Spleen (tissue), 11 donors: ENCODE measurements around the gene TLR1. TPM values are rescaled to one million over a fixed set of nuclear protein-coding genes. Genes with fewer than 3 reads are reported as not detected.

Experiments
- DNase-seq: peaks from one replicate; pipeline ENCODE4 v3.0.0-alpha.2; 2020
- H3K27ac ChIP-seq, 8 donors: fragments of 200-600 bp; sonication (generic) in 7 of 8; 1 replicate in 4 of 8; 2 replicates in 4 of 8; pipeline versions ENCODE4 v1.5.0 to v1.8.0; 2016 to 2021; ENCODE audit warnings: inconsistent platforms in 4 of 8, mild to moderate bottlenecking in 4 of 8, moderate library complexity in 1 of 8
- H3K27me3 ChIP-seq, 7 donors: fragments of 200-600 bp; sonication (generic) in 6 of 7; replicated peaks in 1 of 7; 1 replicate in 4 of 7; 2 replicates in 3 of 7; pipeline versions ENCODE4 v1.5.0 to v1.8.0; 2016 to 2021; ENCODE audit warnings: inconsistent platforms in 3 of 7, mild to moderate bottlenecking in 1 of 7
- H3K36me3 ChIP-seq, 6 donors: fragments of 200-600 bp; sonication (generic) in 5 of 6; 1 replicate in 4 of 6; 2 replicates in 2 of 6; pipeline versions ENCODE4 v1.5.0 to v1.8.0; 2016 to 2021; ENCODE audit warnings: inconsistent platforms in 2 of 6
- H3K4me1 ChIP-seq, 6 donors: fragments of 200-600 bp; sonication (generic) in 5 of 6; 1 replicate in 3 of 6; 2 replicates in 3 of 6; pipeline versions ENCODE4 v1.5.0 to v1.8.0; 2016 to 2021; ENCODE audit warnings: inconsistent platforms in 3 of 6
- H3K4me3 ChIP-seq, 8 donors: fragments of 200-600 bp; sonication (generic) in 7 of 8; 1 replicate in 4 of 8; 2 replicates in 4 of 8; pipeline versions ENCODE4 v1.5.0 to v1.8.0; 2016 to 2021; ENCODE audit warnings: inconsistent platforms in 4 of 8, mild to moderate bottlenecking in 4 of 8, moderate library complexity in 2 of 8
- H3K9me3 ChIP-seq, 8 donors: fragments of 200-600 bp; sonication (generic) in 7 of 8; 1 replicate in 4 of 8; 2 replicates in 4 of 8; pipeline versions ENCODE4 v1.5.0 to v1.8.0; 2016 to 2021; ENCODE audit warnings: inconsistent platforms in 4 of 8
- CTCF ChIP-seq, 11 experiments: fragments of 200-600 bp in 7 of 11; fragments of 450-650 bp in 4 of 11; sonication (generic) in 4 of 11; IDR thresholded peaks in 8 of 11; conservative IDR thresholded peaks in 3 of 11; 1 replicate in 7 of 11; 2 replicates in 4 of 11; pipeline versions ENCODE4 v1.4.0 to v1.8.0; 2016 to 2021; ENCODE audit warnings: antibody characterized with exemption in 11 of 11, inconsistent platforms in 4 of 11, mild to moderate bottlenecking in 1 of 11
- POLR2A ChIP-seq, 3 donors: fragments of 450-650 bp; IDR thresholded peaks; one replicate each; pipeline ENCODE4 v1.5.1; 2017; ENCODE audit warnings: antibody characterized with exemption in 3 of 3, mild to moderate bottlenecking in 1 of 3
- POLR2AphosphoS5 ChIP-seq, 3 donors: sonication (generic); formaldehyde crosslinking; IDR thresholded peaks; one replicate each; pipeline ENCODE4 v1.5.1; 2017; ENCODE audit warnings: antibody characterized with exemption in 3 of 3
- WGBS, 5 donors: extraction: QIAGEN DNeasy Blood & Tissue Kit in 3 of 5; methylation state at CpG; one replicate each; pipeline versions ENCODE4 v1.1.5 to v1.1.7; 2013 to 2018; 5-methylcytosine and 5-hydroxymethylcytosine counted together
- intact Hi-C: fragments of 100-400 bp; cut with DNase I; formaldehyde crosslinking; loops from one replicate; pipeline ENCODE4 v1.15.0; 2023; ENCODE audit warnings: low total_unique reads
- polyA plus RNA-seq, 3 donors: library from polyadenylated mRNA; stranded (reverse); fragments of 200-250 nt; gene quantifications; one replicate each; pipeline ENCODE4 v1.2.1, GENCODE V29; 2013
- total RNA-seq, 7 donors: library from RNA; depleted of rRNA in 3 of 7; stranded (reverse); fragments of >200 nt in 3 of 7; fragmentation: NEBNext Ultra II Directional in 4 of 7; extraction: Animal tissue kit (Norgen Biotek cat#: 25700) in 4 of 7; gene quantifications; one replicate each; pipeline versions ENCODE4 v1.1.0 to v1.2.1, GENCODE V29; 2016 to 2021
- donor health status: healthy with polysubstance abuse.
- donor health status: DM: no; HTN: no; CAD: no; lungs with moderate emphysema.
- donor health status: DM: no; HTN: no; CAD: no.
- donor health status: Bipolar disorder and iron deficiency.
- donor health status: healthy.
- donor health status: DM: no; HTN: no; CAD: no.
- donor health status: DM: yes; HTN: yes; CAD: no.

TLR1 gene
- total and polyA plus RNA-seq, 10 donors: 7.6 to 190 (median 94.7) TPM

DNA sequence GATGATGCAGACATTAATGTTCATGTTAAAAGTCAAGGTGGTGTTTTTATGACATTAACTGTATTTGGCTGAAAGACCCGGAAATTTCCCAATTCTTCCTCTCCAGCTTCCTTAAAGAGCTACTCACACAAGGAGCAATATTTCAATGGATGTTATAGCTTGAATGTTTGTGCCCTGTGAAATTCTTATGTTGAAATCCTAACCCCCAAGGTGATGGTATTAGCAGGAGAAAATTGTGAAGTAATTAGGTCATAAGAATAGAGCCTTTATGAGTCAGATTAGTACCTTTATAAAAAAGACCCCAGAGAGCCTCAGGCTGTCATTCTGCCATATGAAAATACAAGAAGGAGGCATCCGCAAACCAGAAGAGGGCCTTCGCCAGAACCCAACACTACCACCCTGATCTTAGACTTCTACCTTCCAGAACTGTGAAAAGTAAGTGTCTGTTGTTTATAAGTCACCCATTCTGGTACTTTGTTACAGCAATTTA, 3.6 kb downstream of the TLR1 start:
- intact Hi-C loops: no loop called here
- no peak for DNase-seq
- peak overlapping the region in 4 of 8 donors; percentile 40 to 69 (median 42) for H3K4me3 ChIP-seq
- no peak for TF ChIP-seq CTCF (IDR thresholded peaks at IDR 0.05 in 8 of 11, conservative IDR thresholded peaks at IDR 0.05 in 3 of 11)
- TF ChIP-seq POLR2AphosphoS5 (IDR thresholded peaks at IDR 0.05): no peak
- TF ChIP-seq POLR2A (IDR thresholded peaks at IDR 0.05): no peak
- H3K4me1 ChIP-seq: peaks cover 7 to 57% (median 30%) of the 10 kb centered on the region in 6 donors
- H3K9me3 ChIP-seq: peaks cover 3 to 73% (median 61%) of the 10 kb centered on the region in 8 donors
- H3K36me3 ChIP-seq: peaks cover 9 to 75% (median 51%) of the 10 kb centered on the region in 6 donors
- H3K27me3 ChIP-seq: no peaks in the 10 kb centered on the region
- peak overlapping the region in 7 of 8 donors; percentile 2 to 95 (median 91) for H3K27ac ChIP-seq
- WGBS, 5 donors: 72 to 91% (median 84%) methylated on average over 3 of the region's 3 CpGs

- no peak for TF ChIP-seq POLR2A (IDR thresholded peaks at IDR 0.05)
- no peak for TF ChIP-seq CTCF (IDR thresholded peaks at IDR 0.05 in 8 of 11, conservative IDR thresholded peaks at IDR 0.05 in 3 of 11)
- TF ChIP-seq POLR2AphosphoS5 (IDR thresholded peaks at IDR 0.05): no peak
- WGBS, 5 donors: 61 to 96% (median 80%) methylated on average over 2 of the region's 2 CpGs
- intact Hi-C loops: no loop called here
- H3K36me3 ChIP-seq: peaks cover 9 to 81% (median 51%) of the 10 kb centered on the region in 6 donors
- H3K9me3 ChIP-seq: peaks cover 3 to 79% (median 67%) of the 10 kb centered on the region in 8 donors
- peak overlapping the region in 7 of 8 donors; percentile 2 to 95 (median 91) for H3K27ac ChIP-seq
- no peak for DNase-seq
- H3K4me1 ChIP-seq: peaks cover under 1 to 51% (median 24%) of the 10 kb centered on the region in 6 donors
- H3K27me3 ChIP-seq: no peaks in the 10 kb centered on the region
- H3K4me3 ChIP-seq: peak overlapping the region in 4 of 8 donors; percentile 9 to 69 (median 40)
These were observed 4.2 kb downstream of the TLR1 start for GRCh38 chr4:38800366-38800765.

DNA sequence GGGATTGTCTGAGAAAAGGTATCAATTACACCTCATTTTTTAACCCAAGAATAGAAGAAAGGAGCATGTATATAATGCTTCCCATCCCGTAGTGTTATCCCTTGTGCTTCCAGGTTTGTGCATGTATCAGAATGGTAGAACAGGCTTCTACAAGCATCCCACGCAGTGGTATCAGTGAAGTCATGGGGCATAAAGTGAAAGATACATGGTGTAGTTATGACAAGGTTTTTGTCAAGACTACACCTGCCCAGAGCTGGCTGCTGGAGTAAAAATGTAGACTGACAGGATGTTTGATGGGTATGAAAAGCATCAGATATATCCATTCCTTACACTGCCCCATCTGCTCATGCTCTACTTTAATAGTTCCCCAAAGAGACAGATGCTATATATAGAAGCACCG, 9.5 kb downstream of the TLR1 start:
- WGBS, 5 donors: 89 to 95% (median 91%) methylated on average over 3 of the region's 3 CpGs
- peak overlapping the region in 1 of 8 donors; percentile 9 for H3K27ac ChIP-seq
- H3K27me3 ChIP-seq: no peaks in the 10 kb centered on the region
- intact Hi-C loops: no loop called here
- DNase-seq: no peak
- TF ChIP-seq POLR2AphosphoS5 (IDR thresholded peaks at IDR 0.05) (peak in 1 of 3 donors; percentile 35), CTCF (IDR thresholded peaks at IDR 0.05 in 8 of 11, conservative IDR thresholded peaks at IDR 0.05 in 3 of 11) (no peak)
- peaks cover 3 to 98% (median 74%) of the 10 kb centered on the region in 8 donors for H3K9me3 ChIP-seq
- peaks cover 0 to 31% (median 0%) of the 10 kb centered on the region in 6 donors for H3K4me1 ChIP-seq
- H3K4me3 ChIP-seq: no peak overlapping the region
- H3K36me3 ChIP-seq: peaks cover 9 to 57% (median 33%) of the 10 kb centered on the region in 6 donors

- no peak for DNase-seq
- Histone ChIP-seq H3K4me3 (no peak overlapping the region), H3K4me1 (peaks cover 0 to 34% (median 0%) of the 10 kb centered on the region in 6 donors), H3K27ac (peak overlapping the region in 2 of 8 donors; percentile 13 to 86), H3K9me3 (peaks cover 3 to 98% (median 74%) of the 10 kb centered on the region in 8 donors), H3K27me3 (no peaks in the 10 kb centered on the region), H3K36me3 (peaks cover 0 to 47% (median 23%) of the 10 kb centered on the region in 6 donors)
- intact Hi-C loops: no loop called here
- WGBS, 5 donors: 63 to 78% (median 70%) methylated on average over 2 of the region's 2 CpGs
- TF ChIP-seq POLR2AphosphoS5 (IDR thresholded peaks at IDR 0.05): no peak
- TF ChIP-seq POLR2A (IDR thresholded peaks at IDR 0.05): no peak
- TF ChIP-seq CTCF (IDR thresholded peaks at IDR 0.05 in 8 of 11, conservative IDR thresholded peaks at IDR 0.05 in 3 of 11): no peak
These were observed 10.5 kb downstream of the TLR1 start for GRCh38 chr4:38794051-38794450.
